Hematopoietic multipotent progenitor cell treated with erythropoietin and hydrocortisone succinate and interleukin-3 and kit ligand, for 6 days (in vitro differentiated cells): ENCODE data around the gene PLCG2.
"Not testable (repeated sequence)": the region's sequence is repeated elsewhere in the genome, so short reads cannot be mapped to it uniquely, and the experiment has no call there.

ENCODE experiments used
- DNase-seq: peaks from one replicate; pipeline ENCODE4 v3.0.0-alpha.2; 2015

The PLCG2 gene

GRCh38 chr16:81850197-81850944 is 71.3 kb downstream of the PLCG2 start:
- DNase-seq, result no peak

DNA sequence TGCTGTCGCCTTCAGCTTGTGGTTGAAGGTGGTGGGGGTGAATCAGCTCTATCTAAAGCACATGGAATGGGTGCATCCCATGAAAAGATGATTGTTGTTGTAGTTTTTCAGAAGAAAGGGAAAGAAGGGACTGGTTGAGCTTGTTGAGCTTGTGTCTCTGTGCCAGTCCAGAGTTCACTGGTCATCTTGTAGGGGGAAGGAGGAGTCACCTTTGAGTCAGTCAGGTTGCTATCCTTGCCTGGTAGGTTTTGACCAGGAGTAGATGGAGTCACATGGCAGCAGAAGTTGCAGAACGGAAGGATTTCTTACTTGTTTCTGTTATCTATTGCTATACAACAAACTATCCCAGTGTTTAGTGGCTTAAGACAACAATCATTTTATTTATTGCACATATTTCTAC is 73.3 kb downstream of the PLCG2 start:
- no peak for DNase-seq

DNA sequence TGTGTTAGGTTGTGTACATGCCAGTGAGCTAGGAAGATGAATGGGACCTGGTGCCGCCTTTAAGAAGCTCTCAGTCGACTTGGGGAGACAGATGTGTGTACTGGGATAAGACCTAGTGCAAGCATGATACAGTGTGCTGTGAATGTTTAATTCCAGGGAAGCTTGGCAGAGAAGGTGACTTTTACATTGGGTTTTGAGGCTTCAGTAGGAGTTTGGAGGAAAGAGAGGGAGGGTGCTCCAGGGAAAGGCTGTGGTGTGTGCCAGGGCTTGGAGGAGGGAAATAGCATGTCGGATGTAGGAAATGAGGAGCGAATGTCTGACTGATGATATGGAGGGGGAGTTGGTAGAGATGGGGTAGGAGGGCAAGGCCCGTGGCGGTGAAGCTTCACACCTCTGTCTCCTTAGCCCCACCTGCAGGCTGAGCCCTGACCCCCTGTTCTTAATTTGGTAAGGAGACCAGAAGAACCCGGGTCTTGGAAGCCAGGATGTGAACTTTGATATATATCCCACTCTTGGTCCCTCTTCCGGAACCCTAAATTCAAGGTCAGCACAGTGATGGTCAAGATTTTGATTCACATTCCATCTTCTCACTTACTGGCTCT is 76.6 kb downstream of the PLCG2 start:
- no peak for DNase-seq

- DNase-seq, result no peak
These were observed 81.5 kb downstream of the PLCG2 start for GRCh38 chr16:81860287-81861266.

DNA sequence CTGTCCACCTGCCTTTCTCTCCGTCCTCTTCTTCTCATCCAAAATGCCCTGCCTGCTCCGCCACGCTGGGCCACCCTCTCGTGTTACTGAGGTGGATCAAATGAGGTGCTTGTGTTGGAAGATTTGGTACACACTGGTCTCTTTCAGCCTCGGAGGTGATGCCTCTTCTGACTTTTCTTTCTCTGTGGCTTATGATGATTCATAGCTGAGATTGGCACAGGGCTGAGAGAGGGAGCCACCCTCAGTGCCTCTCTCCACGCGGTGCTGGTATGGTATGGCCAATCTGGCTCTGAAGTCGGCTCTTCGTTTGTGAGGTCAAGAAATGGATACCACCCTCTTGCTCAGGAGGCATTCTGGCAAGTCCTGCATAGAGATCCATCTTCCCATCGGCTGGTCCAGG is 82.4 kb downstream of the PLCG2 start:
- DNase-seq, result no peak

GRCh38 chr16:81861915-81862314 is 82.8 kb downstream of the PLCG2 start:
- no peak for DNase-seq

DNA sequence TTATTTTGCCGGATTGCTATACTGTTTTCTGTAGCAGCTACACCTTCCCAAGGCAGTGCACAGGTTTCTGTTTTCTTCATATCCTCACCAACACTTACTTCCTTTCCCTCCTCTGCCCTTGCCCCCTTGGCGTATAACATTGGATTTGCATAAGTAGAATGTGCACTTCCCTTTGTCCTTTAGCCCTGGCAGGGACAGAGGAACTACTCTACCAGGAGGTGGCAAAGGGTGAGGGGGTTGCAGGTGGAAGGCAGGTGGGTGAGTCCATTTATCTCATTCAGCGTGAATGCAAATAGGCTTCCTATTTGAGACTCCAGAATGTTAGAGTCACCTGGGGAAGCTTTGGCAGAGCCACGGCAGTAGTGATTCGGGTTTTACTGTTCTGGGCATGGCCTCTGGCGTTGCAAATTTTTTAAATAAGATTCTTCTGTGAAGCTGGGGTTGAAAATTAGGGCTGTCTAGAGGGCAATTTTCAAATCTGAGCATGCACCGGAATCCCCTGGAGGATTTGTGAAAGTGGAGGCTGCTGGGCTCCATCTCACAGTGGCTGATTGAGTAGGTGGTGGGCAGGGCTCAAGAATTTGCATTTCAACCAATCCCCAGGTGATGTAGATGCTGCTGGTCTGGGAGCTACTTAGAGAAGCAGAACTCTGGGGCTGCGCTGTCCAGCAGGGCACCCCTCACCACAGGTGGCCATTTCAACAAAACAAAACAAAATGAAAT is 84.7 kb downstream of the PLCG2 start:
- DNase-seq, result no peak

GRCh38 chr16:81864646-81865382 is 85.7 kb downstream of the PLCG2 start:
- no peak for DNase-seq

- DNase-seq, result no peak
These were observed 87.8 kb downstream of the PLCG2 start for GRCh38 chr16:81866820-81867440.

DNA sequence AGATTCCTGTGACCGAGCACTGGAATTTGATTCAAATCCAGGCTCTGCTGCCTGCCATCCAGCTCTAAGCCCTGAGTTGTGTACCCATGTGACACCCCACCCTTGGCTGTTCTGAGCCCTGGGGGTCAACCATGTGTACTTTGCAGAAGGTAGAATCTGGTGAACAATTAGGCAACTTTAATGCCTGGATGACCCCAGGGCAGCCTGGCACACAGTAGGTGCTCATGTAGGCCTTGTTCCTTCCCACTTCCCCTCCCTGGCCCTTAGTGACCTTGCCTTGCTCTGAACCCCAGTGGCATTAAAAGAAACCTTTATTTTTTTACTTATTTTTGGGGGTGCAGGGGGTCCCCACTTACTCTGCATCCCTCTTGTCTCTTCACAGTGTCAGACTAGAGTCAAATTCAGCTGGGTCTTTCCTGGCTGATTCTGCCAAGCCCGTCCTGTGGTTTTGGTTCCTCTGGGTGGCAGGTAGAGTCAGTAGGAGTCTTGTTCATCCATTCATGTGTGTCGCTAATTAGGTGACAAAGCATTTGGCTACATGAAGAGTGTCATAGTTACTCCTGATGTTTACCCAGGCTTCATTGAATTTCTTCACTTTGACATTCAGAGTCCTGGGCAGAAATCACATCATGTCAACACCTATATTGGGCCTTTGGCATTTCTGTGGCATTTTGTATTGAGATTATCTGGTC is 89.1 kb downstream of the PLCG2 start:
- DNase-seq, result no peak

- no peak for DNase-seq
These were observed 90.2 kb downstream of the PLCG2 start for GRCh38 chr16:81869326-81869725.

DNA sequence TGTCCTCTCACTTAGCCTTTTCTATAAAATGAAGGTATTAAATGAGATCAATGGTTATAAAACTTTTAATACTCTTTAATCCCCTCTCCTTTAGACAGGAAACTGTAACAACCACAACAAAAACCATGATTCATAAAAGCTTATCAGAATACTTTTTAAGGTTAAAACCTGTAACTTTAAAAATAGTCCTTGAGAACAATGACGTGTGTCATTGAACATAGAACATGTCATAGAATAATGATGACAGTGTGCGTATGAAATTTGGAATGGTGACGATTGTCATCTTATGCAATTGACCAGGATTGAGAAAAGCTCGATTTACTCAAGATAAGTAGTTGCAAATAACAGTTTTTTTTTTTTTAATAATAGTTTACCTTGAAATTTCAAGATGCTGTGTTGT is 94.1 kb downstream of the PLCG2 start:
- DNase-seq, result peak; percentile 11

DNA sequence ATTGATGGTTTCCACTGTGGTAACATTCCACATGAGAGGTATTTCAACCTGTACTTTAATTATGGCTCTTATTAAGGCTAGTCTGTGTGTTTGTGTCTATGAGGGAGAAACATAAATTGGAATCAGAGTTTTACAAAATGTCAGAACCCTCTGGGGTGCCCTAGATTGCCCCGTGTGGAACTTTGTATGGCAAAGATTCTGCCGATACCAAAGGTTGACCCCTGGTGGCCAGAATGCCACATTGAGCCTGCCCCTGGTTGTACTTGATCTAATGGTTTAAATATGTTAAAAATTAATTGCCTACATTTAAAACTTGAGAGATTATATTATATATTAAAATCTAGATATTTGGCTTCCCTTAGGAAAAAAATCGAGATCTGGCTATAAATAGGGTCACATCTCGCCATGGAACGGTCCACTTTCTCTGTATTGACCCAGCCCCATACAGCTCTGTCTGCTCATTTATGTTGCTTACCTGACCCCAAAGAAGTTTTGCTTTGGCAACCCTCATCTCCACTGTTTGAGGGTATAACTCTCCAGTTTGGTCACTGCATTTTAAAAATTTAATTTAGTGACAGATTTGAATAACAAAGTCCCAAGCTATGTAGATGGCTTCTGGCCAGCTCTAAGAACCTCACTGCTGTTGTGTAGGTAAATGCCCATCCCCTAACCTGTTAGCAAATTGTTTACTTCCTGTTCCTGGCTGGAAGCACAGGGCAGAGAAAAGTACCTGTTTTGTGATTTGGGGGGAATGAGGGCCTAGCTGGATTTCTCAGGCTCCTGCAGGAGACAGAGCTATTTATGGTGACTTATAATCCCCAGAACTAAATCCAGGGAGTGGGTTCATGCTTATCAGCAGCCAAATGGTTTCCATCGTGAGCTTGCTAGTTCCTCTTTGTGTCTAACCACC is 95.0 kb downstream of the PLCG2 start:
- peak; percentile 86 for DNase-seq

DNA sequence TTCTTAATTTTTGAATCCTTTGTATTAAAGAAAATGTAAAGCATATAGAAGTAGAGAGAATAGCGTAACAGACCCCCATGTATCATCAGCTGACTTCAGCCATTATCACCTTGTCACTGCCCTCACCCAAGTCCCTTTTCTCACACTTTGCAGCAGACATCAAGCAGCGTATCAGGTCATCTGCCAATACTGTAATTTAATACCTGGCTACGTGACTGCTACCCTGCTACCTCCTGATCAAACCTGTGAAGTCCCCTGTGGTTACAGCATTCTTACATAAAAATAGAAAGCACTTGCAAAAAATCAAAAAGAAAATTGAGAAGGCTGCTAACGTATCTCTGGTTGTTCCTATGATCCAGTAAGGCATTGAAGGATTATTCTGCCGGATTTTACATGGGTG is 96.4 kb downstream of the PLCG2 start:
- DNase-seq, result no peak

DNA sequence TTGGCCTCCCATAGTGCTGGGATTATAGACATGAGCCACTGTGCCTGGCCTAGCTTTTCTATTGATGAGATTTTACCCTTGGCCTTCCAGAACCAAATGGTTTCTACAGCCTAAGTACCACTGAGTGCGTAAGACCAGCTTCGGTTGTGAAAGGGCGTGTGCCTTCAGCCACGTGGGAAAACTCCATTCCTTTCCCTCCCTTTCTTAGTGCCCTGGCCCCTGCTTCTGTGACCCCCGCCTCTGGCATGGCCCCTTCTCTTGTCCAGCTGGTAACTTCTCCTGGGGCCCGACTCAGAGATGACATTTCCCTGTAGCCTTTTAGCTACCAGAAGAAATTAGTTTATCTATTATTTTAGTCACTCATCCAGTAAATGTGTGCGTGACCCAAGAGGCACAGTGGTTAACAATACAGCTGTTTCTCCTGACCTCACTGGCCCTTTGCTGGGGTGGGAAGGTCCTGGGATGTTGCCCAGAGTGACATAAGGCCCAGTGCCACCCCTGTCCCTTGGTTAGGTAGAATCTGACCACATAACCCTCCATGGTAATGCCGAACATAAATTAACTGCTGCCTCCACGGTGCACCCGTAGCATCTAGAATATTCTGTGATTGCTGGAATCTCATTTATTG is 97.3 kb downstream of the PLCG2 start:
- DNase-seq, result no peak

DNA sequence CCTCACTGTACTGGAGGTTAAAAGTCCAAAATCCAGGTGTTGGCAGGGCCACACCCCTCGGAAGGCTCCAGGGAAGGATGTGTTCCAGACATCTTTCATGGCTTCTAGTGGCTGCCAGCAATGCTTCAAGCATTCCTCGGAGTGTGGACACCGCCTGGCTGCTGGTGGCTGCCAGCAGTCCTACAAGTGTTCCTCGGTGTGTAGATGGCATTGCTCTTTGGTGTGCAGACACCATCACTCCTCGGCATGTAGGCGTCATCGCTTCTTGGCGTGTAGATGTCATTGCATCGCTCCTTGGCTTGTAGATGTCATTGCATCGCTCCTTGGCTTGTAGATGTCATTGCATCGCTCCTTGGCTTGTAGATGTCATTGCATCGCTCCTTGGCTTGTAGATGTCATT is 98.4 kb downstream of the PLCG2 start:
- DNase-seq, result not testable (repeated sequence)

GRCh38 chr16:81878529-81878928 is 99.4 kb downstream of the PLCG2 start:
- no peak for DNase-seq

GRCh38 chr16:81879625-81880024 is 100.5 kb downstream of the PLCG2 start:
- DNase-seq, result peak; percentile 37

DNA sequence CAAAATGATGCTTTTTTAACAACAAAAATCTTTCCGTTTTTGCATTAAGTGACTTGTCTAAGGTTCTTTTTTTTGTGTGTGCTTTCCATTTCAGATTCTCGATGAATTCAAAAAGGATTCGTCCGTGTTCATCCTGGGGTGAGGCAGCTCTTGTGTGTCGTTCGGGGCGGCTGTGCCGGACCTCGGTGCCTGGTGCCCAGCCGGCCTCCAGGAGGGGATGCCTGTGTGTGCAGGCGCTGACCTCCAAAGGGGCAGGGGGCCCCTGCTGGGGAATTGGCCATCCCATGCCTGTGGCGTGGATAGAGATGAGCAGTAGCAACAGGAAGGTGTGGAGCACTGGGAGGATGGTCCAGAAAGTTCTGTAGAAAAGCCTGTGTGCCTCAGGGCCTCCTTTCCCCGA is 101.7 kb downstream of the PLCG2 start:
- DNase-seq, result no peak
